GM18873 (cell line): ENCODE results near the gene RD3L.
"Not testable (repeated sequence)": the region's sequence is repeated elsewhere in the genome, so short reads cannot be mapped to it uniquely, and the experiment has no call there.

Experiments used
- ATAC-seq: cut with Tn5 transposase; IDR thresholded peaks from one replicate; pipeline ENCODE4 v1.9.1; 2021; ENCODE audit warnings: mild to moderate bottlenecking, moderate library complexity, moderate number of reproducible peaks; ENCODE audit not compliant: unreplicated experiment, low FRiP score

Gene RD3L

DNA sequence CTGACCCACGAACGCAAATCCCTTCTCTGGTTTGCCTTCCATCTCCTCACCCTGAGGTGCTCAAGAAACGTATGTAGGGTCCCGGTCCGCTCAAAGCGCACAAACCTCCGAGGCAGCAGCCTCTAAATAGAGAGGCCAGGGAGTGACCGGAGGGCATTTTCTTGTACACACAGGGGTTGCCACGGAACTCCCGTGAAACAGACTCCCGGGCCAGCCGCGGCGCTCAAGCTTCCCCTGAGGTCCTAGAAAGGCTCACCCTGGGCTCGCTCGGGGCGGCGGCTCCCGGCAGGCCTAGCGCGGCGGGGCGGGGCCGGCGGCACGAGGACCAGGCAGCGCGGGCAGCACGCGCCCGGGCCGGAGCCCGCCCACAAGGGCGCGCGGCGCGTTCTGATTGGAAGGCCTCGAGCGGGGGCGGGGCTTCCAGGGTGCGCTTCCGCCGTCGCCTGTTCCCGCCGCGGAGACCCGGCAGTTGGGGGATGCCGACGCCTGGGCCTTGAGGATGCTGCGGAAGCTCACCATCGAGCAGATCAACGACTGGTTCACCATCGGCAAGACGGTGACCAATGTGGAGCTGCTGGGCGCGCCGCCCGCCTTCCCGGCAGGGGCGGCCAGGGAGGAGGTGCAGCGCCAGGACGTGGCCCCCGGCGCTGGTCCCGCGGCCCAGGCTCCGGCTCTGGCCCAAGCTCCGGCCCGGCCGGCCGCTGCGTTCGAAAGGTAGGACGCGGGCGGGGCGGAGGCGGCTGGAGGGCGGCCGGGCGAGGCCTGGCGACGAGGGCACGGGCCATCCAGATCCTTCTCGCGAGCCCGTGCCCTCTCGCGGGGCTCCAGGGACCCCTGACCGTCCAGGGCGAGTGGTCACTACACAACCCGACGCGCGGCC is 14.1 kb downstream of the RD3L start, which contains the start of gene TDRD9:
TDRD9 (plus strand) TSS at position 446 of the 880 bp plus-strand sequence; CDS start at position 500, 54 bp downstream.
- ATAC-seq, result no peak

DNA sequence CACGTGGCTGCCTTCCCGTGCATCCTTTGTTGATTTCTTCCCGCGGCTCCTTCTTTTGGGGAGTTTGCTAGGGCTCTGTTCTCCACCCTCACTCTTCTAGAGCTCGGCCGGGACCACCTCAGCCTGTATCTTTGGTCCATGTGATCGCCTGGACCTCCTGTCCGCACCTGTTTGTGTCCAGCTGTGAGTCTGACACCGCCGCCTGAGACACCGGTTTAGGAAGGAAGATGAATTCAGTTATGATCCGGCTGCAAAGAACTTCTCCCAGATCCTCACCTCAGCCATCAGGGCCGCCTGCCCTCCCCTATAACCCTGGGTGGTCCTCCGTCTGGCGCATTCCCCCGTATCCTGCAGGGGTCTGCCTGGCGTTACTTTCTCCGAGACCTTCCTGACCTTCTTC is 14.8 kb downstream of the RD3L start:
- ATAC-seq, result no peak

DNA sequence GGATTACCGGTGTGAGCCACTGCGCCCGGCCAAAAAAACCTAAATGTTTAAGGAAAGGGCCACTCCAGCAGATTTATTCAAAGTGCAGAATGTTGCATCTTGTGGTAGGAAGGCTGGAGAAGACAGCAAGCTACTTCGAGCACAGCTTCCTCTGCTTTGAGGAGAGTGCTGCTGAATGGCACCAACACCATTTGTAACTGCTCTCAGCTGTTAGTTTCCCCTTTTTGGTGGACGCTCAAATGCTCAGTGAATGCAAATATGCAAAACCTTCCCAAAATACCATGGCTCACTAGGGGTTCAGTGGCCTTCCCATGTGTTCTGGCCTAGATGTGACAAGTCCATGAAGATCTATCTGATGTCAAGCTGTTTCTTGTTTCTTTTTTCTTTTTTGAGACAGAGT is 17.0 kb downstream of the RD3L start:
- ATAC-seq, result no peak

DNA sequence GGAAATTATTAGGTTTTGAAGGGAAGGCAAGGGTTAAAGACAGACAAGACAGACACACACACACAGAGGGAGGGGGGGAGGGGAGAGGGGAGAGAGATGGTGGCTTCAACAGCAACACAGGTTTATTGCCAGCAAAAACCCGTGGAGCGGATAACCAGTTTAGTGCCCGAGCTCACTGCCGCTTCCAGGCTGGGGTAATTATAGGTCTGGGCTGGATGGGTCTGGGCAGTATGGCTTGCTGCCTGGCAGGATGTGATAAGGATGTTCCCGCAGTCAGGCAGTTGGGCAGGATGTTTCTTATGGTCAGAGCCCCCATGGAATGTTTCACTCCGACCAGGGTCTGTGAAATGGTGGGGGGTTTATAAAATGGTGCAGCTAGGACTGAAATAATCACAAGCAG is 18.5 kb downstream of the RD3L start:
- ATAC-seq, result no peak

DNA sequence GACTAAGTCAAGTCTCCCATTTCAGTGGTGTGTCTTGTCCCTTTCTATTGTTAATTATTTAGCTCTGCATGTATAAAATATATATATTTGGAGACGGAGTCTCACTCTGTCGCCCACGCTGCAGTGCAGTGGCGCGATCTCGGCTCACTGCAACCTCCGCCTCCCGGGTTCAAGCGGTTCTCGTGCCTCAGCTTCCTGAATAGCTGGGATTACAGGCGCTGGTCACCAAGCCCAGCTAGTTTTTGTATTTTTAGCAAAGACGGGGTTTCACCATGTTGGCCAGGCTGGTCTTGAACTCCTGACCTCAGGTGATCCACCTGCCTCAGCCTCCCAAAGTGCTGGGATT is 20.5 kb downstream of the RD3L start:
- ATAC-seq, result not testable (repeated sequence)

DNA sequence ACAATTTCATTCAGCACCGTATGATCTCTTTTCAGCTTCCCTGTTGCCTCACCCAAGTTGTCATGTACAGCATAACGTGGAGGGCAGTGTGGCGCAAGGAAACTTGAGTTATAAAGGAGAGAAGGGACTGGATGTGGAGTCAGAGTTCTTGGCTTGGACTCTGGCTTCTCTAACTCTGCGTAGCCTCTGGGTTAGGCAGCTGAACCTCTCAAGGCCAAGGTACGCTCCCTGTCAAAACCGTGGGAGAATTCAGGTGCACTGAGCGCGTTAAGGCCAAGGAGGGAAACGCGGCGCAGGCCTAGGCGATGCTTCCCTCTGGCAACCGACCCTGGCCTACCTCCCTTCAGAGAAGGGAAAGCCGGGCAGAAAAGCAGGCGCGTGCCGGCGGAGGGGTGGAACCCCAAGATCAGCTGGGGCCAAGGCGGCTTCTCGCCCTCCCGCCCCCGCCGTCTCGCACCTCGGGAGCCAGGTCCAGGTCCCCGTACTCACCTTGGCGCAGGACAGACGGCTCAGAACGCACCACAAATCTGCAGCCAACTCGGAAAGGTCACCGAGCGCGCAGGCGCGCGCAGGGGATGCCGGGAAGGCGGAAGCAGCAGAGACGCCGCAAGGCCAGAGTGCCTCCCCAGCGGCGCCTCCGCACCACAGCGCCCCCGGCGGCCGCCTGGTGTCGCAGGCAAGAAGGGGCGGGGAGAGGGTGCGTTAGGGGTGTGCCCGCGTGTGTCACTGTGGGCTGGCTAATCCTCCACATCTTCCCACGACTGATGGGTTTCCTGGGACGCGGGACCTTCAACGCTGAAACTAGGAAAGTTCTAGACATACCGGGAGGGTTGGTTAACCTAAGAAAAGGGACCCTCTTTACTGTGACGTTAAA is 21.1 kb downstream of the RD3L start:
- ATAC-seq, result peak; percentile 91

DNA sequence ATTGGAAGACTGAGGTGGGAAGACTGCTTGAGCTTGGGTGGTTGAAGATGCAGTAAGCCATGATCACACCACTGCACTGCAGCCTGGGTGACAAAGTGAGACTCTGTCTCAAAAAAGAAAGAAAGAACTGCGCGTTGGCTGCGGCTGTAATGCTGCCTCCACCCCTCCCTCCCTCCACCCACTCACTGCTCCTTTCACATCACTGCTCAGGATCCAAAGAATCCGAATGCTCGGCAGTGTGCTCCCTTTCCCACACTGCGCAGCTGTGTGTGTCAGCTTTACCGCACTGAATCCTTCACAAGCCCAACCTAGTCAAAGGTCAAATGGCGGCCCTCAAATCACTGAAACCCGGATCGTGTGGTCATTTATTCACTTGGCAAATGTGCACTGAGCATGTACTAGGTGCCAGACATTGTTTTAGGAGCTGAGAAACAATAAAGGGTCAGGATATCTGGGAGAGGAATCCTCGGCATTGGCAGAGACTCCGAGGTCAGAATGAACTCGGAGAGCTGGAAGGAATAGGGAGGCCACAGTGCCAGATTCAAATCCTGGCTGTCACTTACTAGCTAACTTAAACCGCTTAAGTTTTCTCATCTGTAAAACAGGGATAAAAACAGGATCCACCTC is 25.6 kb downstream of the RD3L start:
- ATAC-seq, result no peak

DNA sequence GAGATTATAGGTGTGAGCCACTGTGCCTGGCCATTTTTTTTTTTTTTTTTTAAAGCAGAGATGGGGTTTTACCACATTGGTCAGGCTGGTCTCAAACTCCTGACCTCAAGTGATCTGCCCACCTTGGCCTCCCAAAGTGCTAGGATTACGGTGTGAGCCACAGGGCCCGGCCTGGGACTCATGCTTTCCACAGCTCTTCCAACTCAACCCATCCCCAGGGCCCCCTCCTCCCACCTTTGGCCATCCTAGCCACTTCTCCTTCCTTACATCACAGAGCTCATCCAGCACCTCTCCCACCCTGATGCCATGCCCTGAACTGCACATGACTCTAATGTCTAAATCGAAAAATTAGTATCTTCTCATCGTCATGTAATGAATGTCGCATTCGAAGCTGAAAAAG is 26.7 kb downstream of the RD3L start:
- no peak for ATAC-seq

DNA sequence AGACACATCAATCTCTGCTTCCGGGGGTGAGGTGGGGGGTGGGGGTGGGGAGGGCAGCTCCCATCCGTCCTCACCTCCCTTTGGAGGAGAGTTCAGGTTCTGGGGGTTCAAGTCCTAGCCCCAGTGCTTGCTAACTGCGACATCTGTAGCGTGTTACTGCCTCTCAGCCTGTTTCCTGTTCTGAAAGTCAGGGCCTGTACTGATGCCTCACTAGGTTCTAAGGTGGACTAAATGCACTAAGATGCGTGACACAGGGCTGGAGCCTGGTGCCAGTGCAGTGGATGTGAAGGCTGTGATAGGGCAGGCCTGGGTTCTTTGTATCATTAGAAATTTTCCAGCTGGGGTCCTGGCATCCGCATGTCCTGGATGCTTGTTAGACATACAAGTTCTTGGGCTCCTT is 31.3 kb downstream of the RD3L start:
- no peak for ATAC-seq

DNA sequence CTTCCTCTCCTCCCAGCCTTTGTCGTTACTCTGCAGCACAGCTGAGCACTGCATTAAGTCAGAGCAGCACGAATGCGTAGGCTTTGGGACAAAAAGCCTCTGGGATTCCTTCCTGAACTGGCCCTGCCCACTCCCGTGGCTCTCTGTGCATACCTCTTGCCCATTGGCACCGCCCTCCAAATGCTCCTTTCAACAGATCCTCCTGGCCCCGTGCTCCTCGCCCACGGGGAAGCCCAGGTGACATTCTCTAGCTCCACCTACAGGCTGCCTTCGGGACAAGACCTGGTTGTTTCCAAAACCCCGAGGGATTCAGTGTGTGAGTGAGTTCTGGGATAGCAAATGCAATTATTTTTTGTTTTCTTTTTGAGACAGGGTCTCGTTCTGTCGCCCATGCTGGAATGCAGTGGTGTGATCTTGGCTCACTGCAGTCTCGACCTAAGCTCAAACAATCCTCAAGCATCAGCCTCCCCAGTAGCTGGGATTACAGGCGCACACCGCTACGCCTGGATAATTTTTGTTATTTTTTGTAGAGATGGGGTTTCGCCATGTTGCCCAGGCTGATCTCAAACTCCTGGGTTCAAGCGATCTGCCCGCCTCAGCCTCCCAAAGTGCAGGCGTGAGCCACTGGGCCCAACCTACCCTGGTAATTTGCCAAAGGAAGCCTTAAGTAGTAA is 31.9 kb downstream of the RD3L start:
- no peak for ATAC-seq

DNA sequence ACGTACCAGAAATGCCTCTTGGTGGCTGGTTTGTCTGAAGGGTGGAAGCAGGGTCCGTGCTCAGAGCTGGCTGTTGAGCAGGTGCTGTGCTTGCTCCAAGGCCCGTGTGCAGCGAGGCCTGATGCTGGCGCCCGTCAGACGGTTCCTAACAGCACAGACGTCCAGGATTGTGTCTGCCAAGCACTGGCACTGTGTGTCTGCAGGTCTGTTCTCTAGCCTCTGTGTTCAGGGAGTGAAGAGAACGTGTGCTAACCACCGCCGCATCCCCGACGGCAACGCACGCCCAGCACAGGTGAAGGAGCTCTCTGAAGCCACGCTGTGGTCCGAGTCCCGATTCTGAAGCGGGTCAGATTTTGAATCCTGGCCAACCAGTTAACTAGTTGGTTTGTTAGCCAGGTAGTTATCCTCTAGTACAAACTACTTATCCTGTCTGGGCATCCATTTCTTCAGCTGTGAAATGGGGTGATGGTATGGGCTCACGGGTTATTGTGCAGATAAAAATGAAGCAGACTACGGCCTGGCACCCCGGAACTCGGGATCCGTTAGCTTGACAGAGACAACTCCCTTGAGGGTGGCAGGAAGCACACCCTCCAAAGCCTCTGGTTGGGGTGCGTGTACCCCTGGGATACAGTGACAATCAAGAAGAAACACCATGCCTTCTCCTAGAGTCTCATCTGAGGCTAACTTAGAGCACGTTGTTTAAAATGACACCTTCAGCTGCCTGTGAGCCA is 32.6 kb downstream of the RD3L start:
- no peak for ATAC-seq

DNA sequence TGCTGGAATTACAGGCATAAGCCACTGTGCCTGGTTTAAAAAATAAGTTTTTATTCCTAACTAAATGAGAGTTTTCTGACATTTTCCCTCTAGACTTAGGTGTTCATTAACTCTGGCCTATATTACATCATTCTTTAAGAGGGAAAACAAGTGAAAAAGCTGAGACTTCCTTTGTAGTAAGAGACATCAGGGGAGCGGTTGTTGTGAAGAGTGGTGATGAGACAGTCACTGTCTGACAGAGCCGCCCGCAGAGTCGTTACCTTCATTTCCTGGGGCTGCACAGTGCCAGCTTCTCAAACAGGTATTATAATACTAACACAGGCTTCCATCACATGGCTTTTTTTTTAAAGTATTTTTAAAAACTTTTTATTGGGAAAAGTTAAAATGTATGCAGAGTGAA is 33.7 kb downstream of the RD3L start:
- ATAC-seq, result no peak

DNA sequence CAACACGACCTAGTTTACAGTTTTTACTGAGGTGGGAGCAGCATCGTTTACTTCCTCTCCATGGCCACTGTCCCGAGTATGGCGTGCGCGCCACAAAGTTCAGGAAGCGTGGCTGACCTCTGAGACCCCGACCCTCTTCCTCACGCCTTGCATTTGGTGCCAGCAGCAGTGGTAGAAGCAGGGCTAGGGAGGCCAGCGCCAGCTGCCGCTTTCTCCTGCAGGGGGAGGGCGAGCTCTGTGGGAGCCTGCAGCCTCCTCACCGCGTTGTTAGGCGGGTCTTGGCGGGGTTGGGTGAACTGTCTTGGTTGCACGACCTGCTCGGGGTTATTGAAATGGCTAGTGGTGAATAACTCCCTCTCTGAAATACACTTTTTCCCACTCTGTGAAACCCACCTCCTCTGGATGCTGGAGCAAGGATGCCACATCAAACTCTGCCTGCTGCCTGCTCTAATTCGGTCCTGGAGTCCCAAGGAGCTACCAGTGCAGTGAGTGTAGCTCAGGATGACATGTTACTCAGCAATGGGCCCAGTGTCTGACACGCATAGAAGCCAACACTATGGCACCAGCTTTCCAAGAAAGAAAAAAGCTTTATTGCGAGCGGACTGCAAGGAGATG is 36.4 kb downstream of the RD3L start:
- ATAC-seq, result no peak

DNA sequence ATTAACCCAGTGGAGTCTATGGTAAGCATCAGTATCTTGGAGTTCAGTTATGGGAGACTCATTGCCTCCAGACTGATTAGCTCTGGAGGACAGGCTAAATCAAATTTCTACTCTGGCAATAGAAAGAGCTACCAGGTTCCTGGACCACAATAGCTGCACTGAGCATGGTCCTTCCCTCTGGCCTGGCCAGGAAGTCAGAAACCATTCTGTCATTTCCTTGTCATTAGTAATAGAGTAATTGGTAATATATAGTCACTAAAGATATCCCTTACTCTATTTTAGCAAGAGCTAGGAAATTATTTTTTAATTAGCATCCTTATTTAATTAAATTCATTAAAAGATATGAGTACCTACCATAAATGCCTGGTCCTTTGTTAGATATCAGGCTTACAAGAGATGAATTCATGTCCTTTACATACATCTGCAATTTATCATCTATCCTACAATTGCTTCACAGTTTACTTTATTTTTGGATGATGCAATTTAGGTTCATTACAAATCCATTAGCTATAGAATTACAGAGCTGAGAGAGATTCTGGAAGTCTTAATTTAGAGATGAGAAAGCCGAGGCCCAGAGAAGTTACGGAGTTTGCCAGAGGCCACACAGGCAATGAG is 37.7 kb downstream of the RD3L start:
- no peak for ATAC-seq

DNA sequence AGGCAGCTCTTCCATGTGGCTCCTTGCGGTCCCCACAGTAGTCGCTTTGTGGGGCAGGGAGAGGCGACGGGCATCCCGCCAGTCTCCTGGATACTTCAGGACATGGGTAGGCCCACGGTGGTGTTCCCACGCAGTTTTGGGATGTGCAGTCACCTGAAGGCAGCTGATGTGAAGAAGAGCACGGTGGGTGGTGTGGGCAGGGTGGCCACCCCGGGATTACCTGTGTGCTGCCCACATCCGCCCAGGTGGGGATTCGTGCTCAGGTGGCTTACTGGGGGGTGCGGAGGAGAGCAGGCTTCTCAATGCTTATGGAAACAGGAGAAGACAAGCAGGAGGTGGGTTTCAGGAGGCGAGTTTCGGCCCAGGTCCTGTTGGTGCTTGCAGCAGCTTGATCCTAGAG is 42.5 kb downstream of the RD3L start:
- no peak for ATAC-seq

DNA sequence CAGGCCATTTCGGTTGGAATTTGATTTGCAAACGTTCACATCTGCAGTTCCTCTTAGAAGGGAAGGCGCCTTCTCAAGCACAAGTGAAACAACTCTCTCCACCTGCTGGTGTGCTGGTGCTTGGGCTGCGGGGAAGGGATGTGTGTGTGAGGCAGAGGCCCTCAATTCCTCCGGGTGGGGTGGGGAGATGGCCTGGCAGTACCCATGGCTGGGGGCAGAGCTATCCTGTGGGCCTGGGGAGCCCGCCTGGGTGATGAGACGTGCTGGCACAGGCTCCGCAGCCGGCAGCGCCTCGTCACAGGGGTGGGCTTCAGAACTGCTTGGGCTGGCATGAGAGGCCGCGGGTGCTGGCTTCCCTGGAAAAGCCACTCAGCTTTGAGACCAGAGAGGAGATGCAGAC is 43.0 kb downstream of the RD3L start:
- ATAC-seq, result no peak

DNA sequence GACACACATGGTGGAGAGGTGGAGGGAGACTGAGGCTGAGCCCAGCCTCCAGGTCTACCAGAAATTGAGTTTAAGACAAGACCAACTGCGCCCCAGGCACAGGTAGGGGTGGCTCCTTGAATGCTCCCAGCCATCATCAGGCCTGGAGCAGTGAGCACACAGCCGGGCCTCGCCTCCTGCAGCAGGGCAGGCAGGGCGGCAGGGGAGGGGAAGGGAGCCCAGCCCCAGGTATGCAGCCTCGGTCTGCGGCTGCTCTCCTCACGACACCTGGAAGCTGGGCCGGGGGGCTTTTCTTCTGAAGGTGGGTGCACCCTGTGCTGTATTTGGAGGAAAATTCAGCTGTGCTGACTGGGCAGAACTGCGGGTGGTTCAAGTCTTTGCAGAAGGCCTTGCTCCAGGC is 43.6 kb downstream of the RD3L start:
- ATAC-seq, result no peak

DNA sequence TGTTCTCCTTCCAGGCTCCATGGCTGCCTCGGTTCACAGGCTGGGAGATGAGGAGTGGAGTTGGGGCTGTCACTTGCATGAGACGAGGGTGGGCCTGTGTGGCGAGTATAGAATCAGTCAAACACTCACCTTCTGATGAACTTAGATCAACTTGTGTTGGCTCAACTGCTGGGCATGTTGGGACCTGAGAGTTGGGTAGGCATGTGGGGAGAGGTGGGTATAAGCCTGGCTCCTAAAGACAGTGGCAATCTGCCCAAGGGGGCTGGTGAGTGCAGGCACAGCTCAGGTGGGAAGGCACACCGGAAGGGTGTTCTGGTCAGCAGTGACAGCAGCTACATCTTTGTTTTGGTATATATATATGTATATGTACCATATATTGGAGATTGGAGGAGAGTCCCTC is 44.1 kb downstream of the RD3L start:
- no peak for ATAC-seq
